GM19023 (cell line): Measurements from ENCODE around the gene NBAS.
A peak's percentile ranks its signal among the peaks of the same experiment; 100 is the strongest.

Source experiments
- ATAC-seq: cut with Tn5 transposase; IDR thresholded peaks from one replicate; pipeline ENCODE4 v1.9.1; 2021; ENCODE audit warnings: mild to moderate bottlenecking, moderate library complexity; ENCODE audit not compliant: unreplicated experiment

NBAS gene

DNA sequence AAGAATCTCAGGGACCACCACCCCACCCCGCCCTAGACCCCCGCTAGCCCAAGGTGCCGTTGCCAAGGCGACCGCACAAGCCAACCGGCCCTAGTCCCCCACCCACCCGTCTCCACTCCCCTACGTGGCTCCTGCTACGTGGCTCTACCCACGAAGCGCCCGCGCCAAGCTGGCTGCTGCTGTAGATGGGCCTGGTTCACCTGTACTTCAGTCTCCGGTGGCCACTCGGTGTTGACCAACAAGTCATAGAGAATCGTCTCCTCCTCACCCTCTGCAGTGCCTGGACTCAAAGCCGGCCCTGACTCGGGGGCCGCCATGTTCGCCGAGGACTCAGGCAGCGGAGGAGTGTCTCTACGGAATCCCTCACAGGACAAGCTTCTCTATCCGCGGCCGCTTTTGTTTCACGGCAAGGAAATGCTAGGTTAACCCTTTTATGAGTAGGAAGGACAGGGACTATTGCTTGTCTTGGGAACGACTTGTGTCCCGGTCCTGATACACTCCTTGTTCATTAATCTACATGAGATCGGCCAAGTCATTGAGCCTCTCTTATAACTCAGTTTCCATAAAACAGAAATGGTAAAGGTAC is at the start of gene NBAS:
Gene NBAS, minus strand, starts transcription at position 347 of the 586 bp plus-strand sequence. Its CDS starts 30 bp downstream, at position 317.
- peak; percentile 88 for ATAC-seq

- ATAC-seq, result no peak
Measured at GRCh38 chr2:15610430-15610952, 49.4 kb upstream of the NBAS start.

DNA sequence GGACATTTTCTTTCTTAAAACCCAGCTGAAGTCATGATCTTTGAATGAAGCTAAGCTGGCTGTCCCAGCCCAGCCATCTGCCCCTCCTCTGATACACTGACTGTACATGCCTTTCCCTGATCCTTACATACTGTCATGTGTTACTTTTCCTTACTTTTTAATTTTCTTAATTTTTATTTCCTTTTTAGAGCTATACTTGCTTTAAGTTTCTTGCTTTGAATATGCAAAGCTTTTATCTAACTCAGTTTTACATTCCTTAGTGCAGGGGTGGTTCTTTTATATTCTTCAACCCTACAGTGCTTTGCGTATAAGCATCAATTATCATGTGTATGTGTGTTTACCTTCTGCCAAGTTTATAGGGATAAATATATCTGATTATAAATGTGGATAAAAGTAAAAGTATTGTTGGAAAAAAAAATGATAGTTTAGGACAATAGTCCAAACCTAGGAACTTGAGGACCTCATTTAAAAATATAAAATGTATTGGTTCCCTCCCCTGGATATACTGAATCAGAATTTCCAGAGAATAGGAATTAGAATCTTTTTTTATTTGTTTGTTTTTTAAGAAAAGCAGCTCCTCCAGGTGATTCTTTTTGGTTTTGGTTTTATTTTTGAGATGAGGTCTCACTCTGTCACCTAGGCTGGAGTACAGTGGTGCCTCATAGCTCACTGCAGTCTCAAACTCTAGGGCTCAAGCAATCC is 48.4 kb upstream of the NBAS start:
- no peak for ATAC-seq

DNA sequence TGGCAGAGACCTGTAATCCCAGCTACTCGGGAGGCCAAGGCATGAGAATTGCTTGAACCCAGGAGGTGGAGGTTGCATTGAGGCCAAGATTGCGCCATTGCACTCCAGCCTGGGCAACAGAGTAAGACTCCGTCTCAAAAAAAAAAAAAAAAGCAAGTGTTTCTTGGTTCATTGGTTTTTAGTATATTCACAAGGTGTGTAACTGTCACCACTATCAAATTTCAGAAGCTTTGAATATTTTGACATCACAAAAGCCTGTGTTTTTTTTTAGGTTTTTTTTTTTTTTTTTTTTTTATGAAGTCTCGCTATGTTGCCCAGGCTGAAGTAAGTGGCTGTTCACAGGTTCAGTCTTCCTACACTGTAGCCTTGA is 47.2 kb upstream of the NBAS start:
- no peak for ATAC-seq

GRCh38 chr2:15607709-15608391 is 46.7 kb upstream of the NBAS start:
- ATAC-seq, result no peak

- no peak for ATAC-seq
Measured at GRCh38 chr2:15606481-15607441, 45.6 kb upstream of the NBAS start.

DNA sequence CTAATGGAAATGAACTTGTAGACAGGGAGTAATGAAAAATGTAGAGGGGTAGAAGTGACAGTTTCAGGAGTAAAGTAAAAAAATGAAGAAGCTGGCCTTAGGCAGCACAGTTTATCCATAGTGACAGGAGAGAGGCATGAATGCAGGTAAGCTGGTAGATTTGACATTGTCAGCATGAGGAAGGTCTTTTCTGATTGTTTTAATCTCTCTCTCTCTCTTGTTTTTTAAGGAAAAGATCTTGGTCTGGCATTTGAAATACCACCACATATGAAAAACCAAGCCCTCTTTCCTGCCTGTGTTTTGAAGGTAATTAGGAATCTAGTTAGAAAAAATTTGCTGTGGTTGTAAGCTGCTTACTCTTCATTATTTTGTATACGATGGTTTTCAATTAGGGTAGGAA is 44.6 kb upstream of the NBAS start:
- ATAC-seq, result no peak

- no peak for ATAC-seq
Measured at GRCh38 chr2:15603948-15604347, 42.8 kb upstream of the NBAS start.

GRCh38 chr2:15603044-15603765 is 42.1 kb upstream of the NBAS start:
- no peak for ATAC-seq

GRCh38 chr2:15602393-15602792 is 41.3 kb upstream of the NBAS start:
- no peak for ATAC-seq

DNA sequence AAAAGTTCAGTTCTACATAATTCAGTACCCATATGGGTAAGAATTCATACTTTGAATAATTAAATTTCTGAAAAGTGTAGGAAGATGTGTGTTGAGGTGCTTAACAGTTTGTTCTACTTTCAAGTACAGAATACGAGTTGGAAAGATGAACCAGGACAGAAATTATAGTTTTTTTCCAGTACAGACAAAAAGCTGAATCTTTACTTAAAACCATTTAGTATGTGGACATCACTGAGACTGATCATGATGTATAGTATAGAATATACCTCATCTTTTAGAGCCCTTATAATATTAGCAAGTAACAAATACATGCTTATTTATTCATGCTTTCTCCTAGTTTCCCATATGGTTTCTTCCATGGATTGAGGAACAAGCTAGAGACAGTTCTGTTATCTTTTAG is 40.5 kb upstream of the NBAS start:
- ATAC-seq, result no peak

DNA sequence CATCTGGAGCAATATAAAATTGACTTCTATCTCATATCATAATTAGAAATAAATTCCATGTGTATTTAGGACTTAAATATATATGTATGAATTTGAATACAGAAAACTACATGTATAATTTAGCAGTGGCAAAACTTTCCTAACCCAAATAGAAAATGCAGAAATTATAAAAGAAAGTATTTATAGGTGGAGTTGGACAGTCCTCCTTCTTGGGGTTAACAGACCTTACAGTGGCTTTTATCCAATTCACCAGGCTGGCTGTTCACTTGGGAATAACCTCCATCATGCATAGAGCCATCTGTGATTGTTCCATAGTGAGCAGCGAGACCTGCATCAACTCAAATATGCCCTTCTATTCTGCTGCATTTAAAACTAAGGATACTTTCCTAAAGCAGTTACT is 38.9 kb upstream of the NBAS start:
- ATAC-seq, result no peak

DNA sequence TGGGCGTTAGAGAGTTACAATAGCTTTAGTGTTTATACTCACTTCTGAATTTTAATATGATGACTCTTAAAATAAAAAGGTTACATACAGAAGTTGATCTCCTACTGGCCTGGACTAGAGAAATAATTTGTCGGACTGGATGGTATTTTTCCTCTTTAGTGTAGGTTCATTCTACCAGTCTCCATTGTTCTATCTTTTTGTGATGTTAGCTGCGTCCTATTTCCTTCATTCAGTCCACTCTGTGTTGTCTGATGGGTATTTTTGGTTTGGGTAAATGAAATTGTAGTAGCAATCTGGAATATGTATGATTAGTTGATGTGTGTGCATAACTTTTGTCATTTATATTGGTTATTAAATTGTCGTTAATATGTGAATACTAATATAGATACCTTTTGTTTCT is 35.8 kb upstream of the NBAS start:
- ATAC-seq, result no peak

- ATAC-seq, result no peak
Measured at GRCh38 chr2:15596350-15596749, 35.2 kb upstream of the NBAS start.

- no peak for ATAC-seq
Measured at GRCh38 chr2:15595936-15596335, 34.8 kb upstream of the NBAS start.

DNA sequence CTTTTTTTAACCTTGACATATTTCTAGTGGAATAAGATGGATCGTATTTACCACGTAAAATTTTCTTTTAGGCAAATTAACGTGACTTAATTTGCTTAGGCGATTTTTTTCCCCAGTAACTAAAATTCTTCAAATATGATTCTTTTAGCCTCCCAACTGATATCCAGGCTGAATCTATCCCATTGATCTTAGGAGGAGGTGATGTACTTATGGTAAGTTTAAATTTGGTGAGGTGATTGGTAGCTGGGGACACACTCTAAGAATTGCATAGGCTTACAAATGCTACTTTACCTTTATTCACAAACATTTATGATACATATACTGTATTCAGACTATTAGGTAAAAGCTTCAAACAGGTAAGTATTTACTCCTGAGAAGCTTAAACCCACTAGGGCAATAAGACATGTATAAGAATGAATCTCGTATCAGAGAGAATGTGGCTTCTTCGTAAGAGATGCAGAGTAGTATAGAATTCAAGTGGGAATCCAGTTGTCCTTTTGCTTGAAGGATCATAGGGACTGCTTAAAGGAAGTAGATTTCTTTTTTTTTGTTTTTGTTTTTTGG is 34.3 kb upstream of the NBAS start:
- ATAC-seq, result no peak

GRCh38 chr2:15594291-15595256 is 33.4 kb upstream of the NBAS start:
- no peak for ATAC-seq

DNA sequence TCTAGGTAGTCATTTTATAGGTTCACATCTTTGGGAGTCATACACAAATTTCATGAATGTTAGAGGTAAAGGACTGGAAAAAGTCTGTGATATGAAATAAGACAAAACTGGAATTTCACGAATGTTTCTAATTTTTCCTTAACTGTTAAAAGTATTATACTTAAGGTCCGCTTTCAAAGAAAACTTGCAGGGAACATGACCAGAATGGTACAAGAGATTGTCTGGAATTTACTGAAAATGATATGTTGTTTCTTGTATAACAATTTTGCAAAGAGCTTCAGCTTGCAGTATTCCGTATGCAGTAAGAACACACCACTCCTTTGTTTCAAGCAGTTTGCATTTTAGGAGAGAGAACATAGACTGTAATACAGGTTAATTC is 32.2 kb upstream of the NBAS start:
- ATAC-seq, result no peak
